Astrocyte of the cerebellum (primary cell): ENCODE data around the gene LNX1.

Experiments used
- DNase-seq: peaks from one replicate; pipeline ENCODE4 v3.0.0-alpha.2; 2011; ENCODE audit warnings: low read depth
- H3K4me3 ChIP-seq: 2 replicates; pipeline ENCODE4 v1.5.1; 2011; ENCODE audit warnings: mild to moderate bottlenecking, low read depth, low read length, moderate library complexity
- in situ Hi-C: cut with HindIII; loops from 2 replicates; pipeline ENCODE4 v1.10.0; 2017; ENCODE audit warnings: low sequenced_read_pairs
- TF ChIP-seq, protein P1 (sequence below): IDR thresholded peaks from 2 replicates; pipeline ENCODE4 v1.5.1; 2012; ENCODE audit warnings: low read length, low read depth, moderate library complexity, mild to moderate bottlenecking; ENCODE audit errors: missing control alignments

Gene LNX1

DNA sequence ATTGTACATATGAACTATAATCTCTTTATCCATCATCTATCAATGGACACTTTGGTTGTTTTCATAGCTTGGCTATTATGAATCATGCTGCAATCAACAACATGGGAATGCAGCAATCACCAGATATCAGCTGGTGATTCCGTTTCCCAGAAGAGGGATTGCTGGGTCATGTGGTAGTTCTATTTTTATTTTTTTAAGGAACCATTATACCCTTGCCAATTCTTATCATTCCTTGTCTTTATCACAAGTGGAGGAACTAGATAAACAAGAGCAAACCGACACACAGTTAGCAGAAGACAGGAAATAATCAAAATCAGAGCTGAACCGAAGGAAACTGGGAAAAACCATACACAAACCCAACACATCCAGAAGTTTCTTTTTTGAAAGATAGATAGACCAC lies 14.5 kb upstream of the LNX1 start:
- TF ChIP-seq, protein P1, sequence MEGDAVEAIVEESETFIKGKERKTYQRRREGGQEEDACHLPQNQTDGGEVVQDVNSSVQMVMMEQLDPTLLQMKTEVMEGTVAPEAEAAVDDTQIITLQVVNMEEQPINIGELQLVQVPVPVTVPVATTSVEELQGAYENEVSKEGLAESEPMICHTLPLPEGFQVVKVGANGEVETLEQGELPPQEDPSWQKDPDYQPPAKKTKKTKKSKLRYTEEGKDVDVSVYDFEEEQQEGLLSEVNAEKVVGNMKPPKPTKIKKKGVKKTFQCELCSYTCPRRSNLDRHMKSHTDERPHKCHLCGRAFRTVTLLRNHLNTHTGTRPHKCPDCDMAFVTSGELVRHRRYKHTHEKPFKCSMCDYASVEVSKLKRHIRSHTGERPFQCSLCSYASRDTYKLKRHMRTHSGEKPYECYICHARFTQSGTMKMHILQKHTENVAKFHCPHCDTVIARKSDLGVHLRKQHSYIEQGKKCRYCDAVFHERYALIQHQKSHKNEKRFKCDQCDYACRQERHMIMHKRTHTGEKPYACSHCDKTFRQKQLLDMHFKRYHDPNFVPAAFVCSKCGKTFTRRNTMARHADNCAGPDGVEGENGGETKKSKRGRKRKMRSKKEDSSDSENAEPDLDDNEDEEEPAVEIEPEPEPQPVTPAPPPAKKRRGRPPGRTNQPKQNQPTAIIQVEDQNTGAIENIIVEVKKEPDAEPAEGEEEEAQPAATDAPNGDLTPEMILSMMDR: no peak
- no peak for DNase-seq
- H3K4me3 ChIP-seq: no peak overlapping the region
- in situ Hi-C loops: no loop called here

DNA sequence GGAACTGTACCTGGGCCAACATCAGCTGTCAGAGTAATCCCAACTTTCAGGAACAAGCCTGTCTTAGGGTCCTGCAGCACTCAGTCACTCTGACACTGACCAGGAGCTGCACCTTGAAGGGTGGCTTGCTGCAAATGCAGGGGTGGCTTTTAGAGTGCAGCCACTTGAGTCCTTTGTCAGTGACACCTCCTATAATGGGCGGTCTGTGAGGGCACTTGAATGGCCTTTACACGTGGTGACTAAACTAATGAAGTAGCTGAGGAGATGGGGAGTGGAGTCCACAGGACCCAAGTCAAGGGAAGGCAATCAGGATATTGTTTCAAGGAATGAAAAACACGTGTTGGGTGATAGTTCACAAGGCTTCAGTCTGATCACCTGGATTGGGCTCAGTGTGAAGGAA lies 11.1 kb upstream of the LNX1 start:
- in situ Hi-C loops: no loop called here
- no peak overlapping the region for H3K4me3 ChIP-seq
- TF ChIP-seq, protein P1: no peak
- DNase-seq: no peak

DNA sequence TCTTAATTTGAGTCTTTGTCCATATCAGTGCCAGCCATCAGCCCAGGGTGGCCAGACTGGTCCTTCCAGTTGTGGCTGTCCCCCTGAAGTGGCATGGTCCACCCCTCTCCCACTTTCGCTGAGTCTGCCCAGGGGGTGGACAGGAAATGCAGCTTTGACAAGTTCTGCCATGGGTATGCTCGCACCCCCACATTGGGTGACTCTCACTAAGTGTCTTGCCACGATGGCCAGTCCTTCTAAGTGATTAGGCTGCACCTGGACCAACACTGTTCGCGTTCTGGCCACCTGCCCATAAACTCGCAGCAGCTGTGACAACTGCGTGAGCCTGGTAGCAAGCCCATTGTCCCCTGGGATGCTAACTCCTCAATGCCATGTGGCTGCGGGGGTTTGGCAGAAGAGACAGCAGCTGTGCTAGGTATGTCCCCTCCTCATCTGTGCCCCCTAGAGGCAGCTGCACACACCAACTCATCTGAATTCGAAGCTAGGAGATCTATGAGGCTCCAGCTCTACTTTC lies 10.0 kb upstream of the LNX1 start:
- no peak for DNase-seq
- H3K4me3 ChIP-seq: no peak overlapping the region
- in situ Hi-C loops: no loop called here
- TF ChIP-seq, protein P1: no peak

DNA sequence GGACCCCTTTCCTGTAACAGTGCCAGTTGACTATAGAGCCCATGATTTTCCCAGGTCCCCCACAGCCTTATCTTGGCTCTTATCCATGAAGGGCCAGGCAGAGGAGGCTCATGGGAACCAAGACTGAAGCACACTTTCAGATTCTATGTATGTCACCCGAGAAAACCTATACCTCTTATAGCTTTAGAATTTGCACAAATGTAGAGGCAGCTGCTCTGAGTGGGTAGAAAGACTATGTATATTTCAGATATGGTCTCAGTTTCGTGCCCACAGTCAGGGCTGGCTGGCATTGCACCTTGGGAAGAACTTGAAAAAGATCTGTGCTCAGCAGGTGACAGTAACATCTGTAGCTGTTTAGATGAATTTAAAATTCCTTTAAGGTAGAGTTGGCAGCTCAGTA lies 8.3 kb upstream of the LNX1 start:
- DNase-seq: no peak
- H3K4me3 ChIP-seq: no peak overlapping the region
- in situ Hi-C loops: no loop called here
- TF ChIP-seq, protein P1: no peak

DNA sequence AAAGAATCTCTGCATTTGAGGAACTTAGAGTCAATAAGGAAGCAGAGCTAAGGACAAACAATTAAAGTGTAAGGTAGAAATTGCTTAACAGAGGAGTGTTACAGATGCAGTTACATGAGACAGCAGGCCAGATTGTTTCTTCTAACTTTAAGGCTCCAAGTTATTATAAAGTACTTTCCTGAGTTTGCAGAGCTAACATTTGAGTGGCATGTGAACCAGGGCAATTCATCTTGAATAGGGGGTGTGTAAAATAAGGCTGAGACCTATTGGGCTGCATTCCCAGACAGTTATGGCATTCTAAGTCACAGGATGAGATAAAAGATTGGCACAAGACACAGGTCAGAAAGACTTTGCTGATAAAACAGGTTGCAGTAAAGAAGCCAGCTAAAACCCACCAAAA lies 7.6 kb upstream of the LNX1 start:
- TF ChIP-seq, protein P1: no peak
- H3K4me3 ChIP-seq: no peak overlapping the region
- DNase-seq: no peak
- in situ Hi-C loops: no loop called here

DNA sequence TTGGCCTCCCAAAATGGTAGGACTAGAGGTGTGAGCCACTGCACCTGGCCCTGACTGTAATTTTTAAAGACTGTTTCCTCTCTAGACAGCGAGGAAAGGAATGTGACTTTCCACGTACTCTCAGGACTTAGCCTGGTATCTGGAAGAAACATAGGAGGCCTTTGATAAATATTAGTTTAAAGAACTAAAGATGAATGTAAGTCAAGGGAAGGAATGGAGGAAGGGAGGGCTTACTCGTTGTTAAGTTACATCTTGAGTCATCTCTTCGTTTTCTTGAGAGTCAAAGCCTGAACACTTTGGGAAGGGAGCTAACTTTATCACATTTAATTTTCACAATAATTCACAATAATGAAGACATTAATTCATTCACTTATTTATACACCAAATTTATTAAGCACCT lies 7.2 kb upstream of the LNX1 start:
- H3K4me3 ChIP-seq: no peak overlapping the region
- TF ChIP-seq, protein P1: no peak
- no peak for DNase-seq
- in situ Hi-C loops: no loop called here

DNA sequence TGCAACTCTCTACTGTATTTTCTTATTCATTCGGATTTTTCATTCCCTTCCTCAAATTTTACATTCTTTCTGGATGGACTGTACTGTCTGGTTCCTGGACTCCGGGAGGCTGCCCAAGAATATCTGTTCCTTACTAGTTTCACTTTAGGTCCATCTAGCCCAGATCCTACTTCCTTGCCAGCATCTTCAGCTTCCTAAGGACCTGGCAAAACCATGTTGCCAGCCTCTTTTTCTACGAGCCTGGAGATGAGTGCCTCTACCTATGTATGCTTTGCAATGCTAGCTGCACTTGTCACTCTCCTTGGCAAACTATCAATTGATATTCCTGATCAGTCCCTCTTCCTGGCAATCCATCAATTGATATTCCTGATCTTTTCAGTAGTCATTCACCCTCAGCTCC lies 5.6 kb upstream of the LNX1 start:
- in situ Hi-C loops: no loop called here
- H3K4me3 ChIP-seq: no peak overlapping the region
- no peak for DNase-seq
- TF ChIP-seq, protein P1: no peak
